ENCODE measurements around the gene SKI.

SKI gene

GRCh38 chr1:2279817-2280216, 51.7 kb downstream of the SKI start:
- Mint-ChIP-seq H3K27me3 (ENCODE audit: low read depth) (no peaks in the 10 kb centered on the region), H3K36me3 (ENCODE audit: low read depth) (peaks cover 25% of the 10 kb centered on the region), H3K9me3 (peaks cover 4% of the 10 kb centered on the region), H3K4me1 (peaks cover 38% of the 10 kb centered on the region), H3K27ac (peak overlapping the region; percentile 99 to 100 (median 99)), H3K4me3 (peak overlapping the region in 2 of 3 experiments; percentile 45 to 57)
- no peak for TF ChIP-seq CTCF (IDR thresholded peaks at IDR 0.05; ENCODE audit: unreplicated experiment in 3 of 3)

GRCh38 chr1:2282556-2283270, 54.6 kb downstream of the SKI start:
- H3K27ac Mint-ChIP-seq: peak overlapping the region in 1 of 3 experiments; percentile 29
- H3K4me1 Mint-ChIP-seq: peaks cover 16% of the 10 kb centered on the region
- H3K4me3 Mint-ChIP-seq: no peak overlapping the region
- H3K27me3 Mint-ChIP-seq (ENCODE audit: low read depth): no peaks in the 10 kb centered on the region
- H3K9me3 Mint-ChIP-seq: peaks cover 4% of the 10 kb centered on the region
- no peak for TF ChIP-seq CTCF (IDR thresholded peaks at IDR 0.05; ENCODE audit: unreplicated experiment in 3 of 3)
- H3K36me3 Mint-ChIP-seq (ENCODE audit: low read depth): peaks cover 22% of the 10 kb centered on the region

DNA sequence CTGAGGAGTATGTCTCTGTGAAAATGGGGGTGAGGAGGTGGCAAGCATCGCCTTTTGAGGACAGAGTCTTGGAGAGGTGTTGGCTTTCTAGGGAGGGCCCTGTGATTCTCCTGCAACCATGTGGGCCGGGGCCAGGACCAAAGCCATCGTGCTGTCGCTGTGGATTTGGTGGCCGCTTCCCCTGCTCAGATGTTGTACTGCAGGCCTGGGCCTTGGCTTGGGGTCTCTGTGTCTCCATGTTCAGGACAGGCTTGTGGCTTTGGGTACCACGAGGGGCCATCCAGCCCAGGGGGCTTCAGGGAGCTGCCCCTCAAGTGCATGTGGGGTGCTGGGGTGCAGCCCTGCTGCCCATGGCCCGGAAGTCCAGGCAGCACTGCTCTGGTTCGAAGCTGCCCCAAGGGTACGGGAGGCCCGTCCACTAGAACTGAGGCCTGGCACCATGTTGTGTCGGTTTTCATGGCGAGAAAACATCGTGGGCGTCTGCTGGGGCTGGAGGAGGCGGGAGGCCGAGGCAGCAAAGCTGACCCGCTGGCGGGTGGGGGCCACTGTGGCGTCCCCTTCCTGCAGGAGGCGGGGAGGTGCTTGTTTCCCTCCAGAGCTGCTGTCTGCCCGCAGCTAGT, 55.4 kb downstream of the SKI start:
- H3K9me3 Mint-ChIP-seq: peaks cover 4% of the 10 kb centered on the region
- H3K36me3 Mint-ChIP-seq (ENCODE audit: low read depth): peaks cover 21% of the 10 kb centered on the region
- TF ChIP-seq CTCF (IDR thresholded peaks at IDR 0.05; ENCODE audit: unreplicated experiment in 3 of 3): no peak
- peaks cover 15% of the 10 kb centered on the region for H3K4me1 Mint-ChIP-seq
- no peaks in the 10 kb centered on the region for H3K27me3 Mint-ChIP-seq (ENCODE audit: low read depth)
- H3K4me3 Mint-ChIP-seq: no peak overlapping the region
- H3K27ac Mint-ChIP-seq: peak overlapping the region in 1 of 3 experiments; percentile 29

- TF ChIP-seq CTCF (IDR thresholded peaks at IDR 0.05; ENCODE audit: unreplicated experiment in 3 of 3): no peak
- Mint-ChIP-seq H3K4me1 (peaks cover 11% of the 10 kb centered on the region), H3K36me3 (ENCODE audit: low read depth) (peaks cover 20% of the 10 kb centered on the region), H3K27ac (peak overlapping the region in 1 of 3 experiments; percentile 72), H3K4me3 (no peak overlapping the region), H3K27me3 (ENCODE audit: low read depth) (no peaks in the 10 kb centered on the region), H3K9me3 (peaks cover 4% of the 10 kb centered on the region)
Measured at GRCh38 chr1:2283991-2284895, 56.1 kb downstream of the SKI start.

GRCh38 chr1:2284932-2285331, 56.8 kb downstream of the SKI start:
- no peak for TF ChIP-seq CTCF (IDR thresholded peaks at IDR 0.05; ENCODE audit: unreplicated experiment in 3 of 3)
- Mint-ChIP-seq H3K4me1 (peaks cover 9% of the 10 kb centered on the region), H3K27ac (peak overlapping the region in 1 of 3 experiments; percentile 41)

More at GRCh38 chr1:2284932-2285331, 56.8 kb downstream of the SKI start:
- Mint-ChIP-seq H3K27me3 (ENCODE audit: low read depth) (no peaks in the 10 kb centered on the region), H3K9me3 (no peaks in the 10 kb centered on the region), H3K4me3 (no peak overlapping the region), H3K36me3 (ENCODE audit: low read depth) (peaks cover 13% of the 10 kb centered on the region)

Data from nephron (organoid).